Transverse colon (tissue), 4 donors: ENCODE data around the gene RBM22. TPM values are rescaled to one million over a fixed set of nuclear protein-coding genes. Genes with fewer than 3 reads are reported as not detected.
A peak's percentile ranks its signal among the peaks of the same experiment; 100 is the strongest.

Experiments
- DNase-seq: peaks from one replicate; pipeline ENCODE4 v3.0.0-alpha.2; 2019
- H3K27ac ChIP-seq, 4 donors: fragments of 200-600 bp; sonication (generic); 2 replicates each; pipeline ENCODE4 v1.5.1; 2016 to 2018; ENCODE audit warnings: inconsistent platforms in 4 of 4
- H3K27me3 ChIP-seq: fragments of 200-600 bp; sonication (generic); 2 replicates; pipeline ENCODE4 v1.5.1; 2017; ENCODE audit warnings: inconsistent platforms
- H3K36me3 ChIP-seq, 4 donors: fragments of 200-600 bp; sonication (generic); 2 replicates each; pipeline ENCODE4 v1.5.1; 2017 to 2019; ENCODE audit warnings: inconsistent platforms in 4 of 4
- H3K4me1 ChIP-seq, 4 donors: fragments of 200-600 bp; sonication (generic); 2 replicates each; pipeline ENCODE4 v1.5.1; 2017 to 2020; ENCODE audit warnings: inconsistent platforms in 4 of 4
- H3K4me3 ChIP-seq, 4 donors: fragments of 200-600 bp; sonication (generic); 1 replicate in 1 of 4; 2 replicates in 3 of 4; pipeline versions ENCODE4 v1.5.1 to v1.6.1; 2017 to 2019; ENCODE audit warnings: inconsistent platforms in 4 of 4
- H3K9me3 ChIP-seq, 2 donors: fragments of 200-600 bp; sonication (generic); 2 replicates each; pipeline ENCODE4 v1.5.1; 2017 to 2019; ENCODE audit warnings: inconsistent platforms in 2 of 2
- CTCF ChIP-seq, 5 experiments: fragments of 200-600 bp in 3 of 5; fragments of 450-650 bp in 2 of 5; sonication (generic) in 3 of 5; IDR thresholded peaks; 1 replicate in 2 of 5; 2 replicates in 3 of 5; pipeline ENCODE4 v1.5.1; 2016 to 2017; ENCODE audit warnings: antibody characterized with exemption in 5 of 5, inconsistent platforms in 3 of 5, mild to moderate bottlenecking in 2 of 5, moderate library complexity in 1 of 5
- EP300 ChIP-seq: sonication (generic); formaldehyde crosslinking; IDR thresholded peaks from one replicate; pipeline ENCODE4 v1.6.1; 2017; ENCODE audit warnings: antibody characterized with exemption, low read depth
- POLR2A ChIP-seq: fragments of 450-650 bp; IDR thresholded peaks from one replicate; pipeline ENCODE4 v1.6.1; 2016; ENCODE audit warnings: antibody characterized with exemption, mild to moderate bottlenecking, moderate library complexity
- POLR2AphosphoS5 ChIP-seq, 3 donors: sonication (generic); formaldehyde crosslinking; IDR thresholded peaks; one replicate each; pipeline ENCODE4 v1.6.1; 2016; ENCODE audit warnings: antibody characterized with exemption in 3 of 3
- whole genome bisulfite sequencing, 2 donors: methylation state at CpG; one replicate each; pipeline ENCODE4 v1.1.5; 2018; ENCODE audit warnings: low coverage in 1 of 2; 5-methylcytosine and 5-hydroxymethylcytosine counted together
- in situ Hi-C, 4 donors: fragments of 200-750 bp; cut with MboI; loops; one replicate each; pipeline versions ENCODE4 v1.15.0 to v1.15.1; 2017; ENCODE audit warnings: low sequenced_read_pairs in 3 of 4, low pct_ligation_motif_present in 1 of 4, low pct_unique_long_range_greater_than_20kb in 1 of 4
- intact Hi-C: fragments of 100-400 bp; cut with DNase I; formaldehyde crosslinking; loops from one replicate; pipeline ENCODE4 v1.15.1; 2023; ENCODE audit warnings: low total_unique reads
- total RNA-seq, 4 donors: library from RNA; depleted of rRNA; stranded (reverse); fragments of >200 nt; gene quantifications; one replicate each; pipeline ENCODE4 v1.1.0, GENCODE V29; 2016

The RBM22 gene
- total RNA-seq, 4 donors from 2014 or later = 22.1 to 40.6 (median 35.6) TPM

GRCh38 chr5:150642991-150643710, 57.7 kb downstream of the RBM22 start:
- H3K27ac ChIP-seq = peak overlapping the region; percentile 78 to 89 (median 84)
- in situ Hi-C loops = no loop called here
- no peak for DNase-seq
- no peaks in the 10 kb centered on the region for H3K27me3 ChIP-seq
- no peaks in the 10 kb centered on the region for H3K36me3 ChIP-seq
- no peak overlapping the region for H3K4me3 ChIP-seq
- WGBS, 2 donors = 77 to 88% methylated on average over 3 to 12 of the region's 12 CpGs
- intact Hi-C loops = no loop called here
- no peaks in the 10 kb centered on the region for H3K9me3 ChIP-seq
- peaks cover 27 to 65% (median 30%) of the 10 kb centered on the region in 4 donors for H3K4me1 ChIP-seq
- TF ChIP-seq POLR2AphosphoS5 (IDR thresholded peaks at IDR 0.05) (no peak), CTCF (IDR thresholded peaks at IDR 0.05) (no peak), POLR2A (no peak), EP300 (no peak)

- H3K27me3 ChIP-seq = no peaks in the 10 kb centered on the region
- peak overlapping the region; percentile 78 to 89 (median 84) for H3K27ac ChIP-seq
- in situ Hi-C loops = no loop called here
- no peaks in the 10 kb centered on the region for H3K36me3 ChIP-seq
- TF ChIP-seq CTCF (IDR thresholded peaks at IDR 0.05) = no peak
- TF ChIP-seq POLR2AphosphoS5 (IDR thresholded peaks at IDR 0.05) = peak in 1 of 3 donors; percentile 14
- 43 to 50% methylated on average over 1 to 5 of the region's 5 CpGs for WGBS, 2 donors
- H3K4me3 ChIP-seq = no peak overlapping the region
- intact Hi-C loops = no loop called here
- peak; percentile 57 for DNase-seq
- no peaks in the 10 kb centered on the region for H3K9me3 ChIP-seq
- H3K4me1 ChIP-seq = peaks cover 32 to 70% (median 34%) of the 10 kb centered on the region in 4 donors
These were observed 58.3 kb downstream of the RBM22 start for GRCh38 chr5:150642567-150642927.

- no peak for DNase-seq
- H3K27ac ChIP-seq = peak overlapping the region; percentile 78 to 89 (median 84)
- WGBS, 2 donors = 76% methylated on average over 5 of the region's 5 CpGs; no CpG with 5 or more reads in 1 of the 2 donors
- H3K9me3 ChIP-seq = no peaks in the 10 kb centered on the region
- H3K27me3 ChIP-seq = no peaks in the 10 kb centered on the region
- intact Hi-C loops (no loop called here), in situ Hi-C loops (no loop called here)
- H3K36me3 ChIP-seq = no peaks in the 10 kb centered on the region
- no peak overlapping the region for H3K4me3 ChIP-seq
- peaks cover 34 to 72% (median 36%) of the 10 kb centered on the region in 4 donors for H3K4me1 ChIP-seq
- TF ChIP-seq POLR2AphosphoS5 (IDR thresholded peaks at IDR 0.05) (no peak), CTCF (IDR thresholded peaks at IDR 0.05) (no peak), POLR2A (no peak), EP300 (no peak)
These were observed 58.9 kb downstream of the RBM22 start for GRCh38 chr5:150641824-150642566.

- H3K27ac ChIP-seq = peak overlapping the region; percentile 78 to 89 (median 84)
- no peaks in the 10 kb centered on the region for H3K36me3 ChIP-seq
- intact Hi-C loops = no loop called here
- no peak for DNase-seq
- in situ Hi-C loops = no loop called here
- H3K4me1 ChIP-seq = peaks cover 34 to 80% (median 42%) of the 10 kb centered on the region in 4 donors
- 62% methylated on average over 7 of the region's 9 CpGs; no CpG with 5 or more reads in 1 of the 2 donors for WGBS, 2 donors
- no peaks in the 10 kb centered on the region for H3K27me3 ChIP-seq
- H3K4me3 ChIP-seq = no peak overlapping the region
- H3K9me3 ChIP-seq = no peaks in the 10 kb centered on the region
- no peak for TF ChIP-seq POLR2A
- TF ChIP-seq EP300 = no peak
- TF ChIP-seq CTCF (IDR thresholded peaks at IDR 0.05) = no peak
- no peak for TF ChIP-seq POLR2AphosphoS5 (IDR thresholded peaks at IDR 0.05)
These were observed 59.8 kb downstream of the RBM22 start for GRCh38 chr5:150641006-150641570.
